DMS53 (cell line): Measurements from ENCODE around the gene SLC25A33.
"Not testable (repeated sequence)": the region's sequence is repeated elsewhere in the genome, so short reads cannot be mapped to it uniquely, and the experiment has no call there.

Source experiments
- DNase-seq: peaks from one replicate; lab custom pipeline; 2025; lab: John Stamatoyannopoulos, UW

Gene SLC25A33

GRCh38 chr1:9621032-9621431 lies 81.8 kb downstream of the SLC25A33 start:
- DNase-seq, result no peak

DNA sequence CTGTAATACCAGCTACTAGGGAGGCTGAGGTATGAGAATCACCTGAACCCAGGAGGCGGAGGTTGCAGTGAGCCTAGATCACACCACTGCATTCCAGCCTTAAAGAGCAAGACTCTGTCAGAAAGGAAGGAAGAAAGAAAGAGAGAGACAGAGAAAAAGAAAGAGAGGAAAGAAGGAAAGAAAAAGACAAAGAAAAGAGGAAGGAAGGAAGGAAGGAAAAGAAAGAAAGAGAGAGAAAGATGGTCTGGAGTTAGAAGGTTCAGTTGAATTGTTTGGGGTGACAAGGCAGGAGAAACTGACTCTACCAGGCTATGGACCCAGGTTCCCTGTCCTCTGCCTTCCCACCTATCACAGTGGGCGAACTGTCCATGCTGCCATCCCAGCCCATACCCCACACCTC lies 84.8 kb downstream of the SLC25A33 start:
- DNase-seq, result no peak

GRCh38 chr1:9625030-9625429 lies 85.8 kb downstream of the SLC25A33 start:
- not testable (repeated sequence) for DNase-seq

DNA sequence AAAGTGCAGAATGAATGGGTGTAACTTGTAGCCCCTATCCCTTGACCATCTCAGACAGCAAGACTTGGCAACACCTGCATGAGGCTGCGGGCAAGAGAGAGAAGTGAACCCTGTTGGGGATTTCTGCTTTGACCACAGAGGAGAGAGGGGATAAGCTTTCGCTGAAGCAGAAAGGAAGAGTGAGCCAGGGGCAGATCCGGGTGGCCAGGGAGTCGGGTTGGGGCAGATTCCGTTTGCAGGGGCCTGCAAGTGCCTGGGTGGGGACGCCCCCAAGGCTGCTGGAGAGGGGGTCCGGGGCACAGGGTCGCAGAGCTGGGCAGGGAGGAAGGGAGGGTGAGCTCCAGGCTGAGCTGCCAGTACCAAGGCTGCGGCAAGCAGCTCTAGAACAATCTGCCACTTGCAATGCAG lies 86.9 kb downstream of the SLC25A33 start:
- no peak for DNase-seq

GRCh38 chr1:9628541-9629444 lies 89.5 kb downstream of the SLC25A33 start:
- DNase-seq, result no peak

GRCh38 chr1:9629445-9630201 lies 90.4 kb downstream of the SLC25A33 start:
- DNase-seq, result no peak

DNA sequence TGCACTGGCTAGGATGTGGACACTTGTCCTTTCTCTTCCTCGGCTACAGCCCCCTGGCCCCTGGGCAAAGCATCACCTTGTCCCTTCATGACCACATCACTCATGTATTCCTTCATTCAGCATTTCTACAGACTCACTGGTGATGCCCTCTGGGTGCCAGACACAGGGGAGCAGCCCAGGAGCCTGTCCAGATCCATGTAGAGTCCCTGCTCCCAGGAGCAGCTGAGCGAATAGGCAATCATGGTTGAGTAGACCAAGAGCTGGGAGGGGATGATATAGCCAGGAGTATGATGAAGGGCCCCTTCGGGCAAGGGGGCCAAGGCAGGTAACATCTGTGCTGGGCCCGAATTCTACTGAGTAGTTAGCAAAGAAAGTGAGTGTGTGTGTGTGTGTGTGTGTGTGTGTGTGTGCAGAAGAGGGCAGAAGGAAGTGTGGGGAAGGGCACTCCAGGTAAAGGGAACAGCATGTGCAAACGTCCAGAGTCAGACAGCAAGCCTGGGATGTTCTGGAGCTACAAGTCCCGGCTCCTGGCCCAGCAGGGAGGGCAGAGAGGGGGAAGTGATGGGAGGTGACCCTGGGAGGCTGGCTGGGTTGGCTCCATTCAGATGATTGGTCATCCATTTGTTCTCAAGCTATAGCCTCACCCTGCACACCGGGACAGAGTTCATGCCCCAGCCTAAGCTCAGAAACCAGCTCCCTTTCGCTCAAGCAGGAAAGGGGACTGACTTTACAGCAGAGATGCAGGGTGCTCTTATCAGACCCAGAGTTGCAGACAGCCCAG lies 91.3 kb downstream of the SLC25A33 start:
- DNase-seq, result no peak

DNA sequence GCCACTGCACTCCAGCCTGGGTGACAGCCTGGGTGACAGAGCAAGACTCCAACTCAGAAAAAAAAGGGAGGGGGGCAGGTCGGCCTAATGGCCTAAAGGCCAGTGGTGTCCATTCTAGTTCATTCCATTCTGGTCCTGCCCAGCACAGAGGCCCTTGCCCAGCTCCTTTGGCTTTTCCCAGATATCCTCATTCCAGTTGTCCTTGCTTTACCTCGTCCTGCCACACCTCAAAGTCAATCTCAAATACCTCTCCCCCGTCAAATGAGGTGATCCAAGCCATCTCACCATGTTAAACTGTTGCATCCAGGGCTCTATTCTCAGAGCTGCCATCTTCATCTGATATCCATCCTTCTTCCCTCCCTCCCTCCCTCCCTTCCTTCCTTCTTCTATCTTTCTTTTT lies 92.3 kb downstream of the SLC25A33 start:
- no peak for DNase-seq

DNA sequence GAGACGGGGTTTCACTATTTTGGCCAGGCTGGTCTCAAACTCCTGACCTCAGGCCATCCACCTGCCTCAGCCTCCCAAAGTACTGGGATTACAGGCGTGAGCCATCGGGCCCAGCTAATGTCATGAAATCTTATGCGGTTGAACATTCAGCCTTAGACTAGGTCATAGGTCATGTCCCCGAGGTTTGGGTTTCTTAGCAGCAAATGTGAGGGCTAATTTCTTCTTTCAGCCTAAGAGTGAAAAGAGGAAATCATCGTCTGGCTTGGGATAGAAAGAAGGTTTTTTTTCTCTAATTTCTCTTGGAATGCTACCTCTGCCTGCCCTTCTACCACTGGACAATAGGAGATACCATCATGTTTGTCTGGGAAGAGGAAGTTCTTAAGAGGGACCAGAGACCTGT lies 94.2 kb downstream of the SLC25A33 start:
- DNase-seq, result no peak

DNA sequence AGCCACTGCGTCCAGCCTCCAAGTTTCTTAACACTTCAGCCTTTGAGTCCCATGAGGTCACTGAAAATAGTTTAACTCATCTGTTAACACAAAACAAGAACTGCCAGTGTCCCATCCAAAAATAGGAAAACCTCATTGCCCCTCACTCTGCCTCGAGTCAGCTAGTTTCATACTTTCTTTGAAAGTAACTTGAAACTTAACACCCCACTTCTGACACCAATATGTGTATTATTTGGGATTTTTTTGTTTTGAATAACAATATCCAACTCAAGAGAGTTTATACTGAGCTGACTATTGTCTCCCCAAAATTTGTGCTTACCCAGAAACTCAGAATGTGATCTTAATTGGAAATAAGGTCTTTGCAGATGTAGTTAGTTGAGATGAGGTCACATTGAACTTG lies 95.3 kb downstream of the SLC25A33 start:
- no peak for DNase-seq
